K562 (cell line): ENCODE measurements around the gene C2orf92. TPM values are rescaled to one million over a fixed set of nuclear protein-coding genes. Genes with fewer than 3 reads are reported as not detected.

Experiments used
- ATAC-seq: fragments of 200-7000 bp; cut with Tn5 transposase; 3 replicates; pipeline ENCODE4 v1.9.1; 2020; ENCODE audit warnings: moderate library complexity
- Bru-seq: library from RNA; stranded (reverse); fragments of 400-500 nt; gene quantifications from one replicate; lab custom pipeline; 2021; lab: Mats Ljungman, UMichigan
- BruChase-seq, 2 experiments: library from RNA; stranded (reverse); fragments of 400-500 nt; gene quantifications; one replicate each; lab custom pipeline; 2021; lab: Mats Ljungman, UMichigan
- BruUV-seq: library from RNA; stranded (reverse); fragments of 400-500 nt; replicated peaks from 2 replicates; lab custom pipeline; 2021; lab: Mats Ljungman, UMichigan
- CTCF ChIA-PET: fragments of 300-600 bp; formaldehyde crosslinking; extraction: SDS; loops from one replicate; lab custom pipeline; 2021; ENCODE audit warnings: low intra/inter-chr PET ratio; lab: Yijun Ruan, JAX
- POLR2A ChIA-PET: fragments of 300-600, 350-650 bp; sonication (Branson Sonifier 250); formaldehyde crosslinking; extraction: SDS; loops from one replicate; lab custom pipeline; 2021; ENCODE audit warnings: antibody characterized with exemption, inconsistent platforms; lab: Yijun Ruan, JAX
- DNase-seq, 4 experiments: peaks; one replicate each; pipeline versions ENCODE4 v3.0.0 to v3.0.0-alpha.2; 2011 to 2018; ENCODE audit warnings: low spot score in 3 of 4, mixed read lengths in 3 of 4; ENCODE audit errors: extremely low read depth in 1 of 4
- FAIRE-seq: peaks from 2 replicates; lab custom pipeline; 2011; peaks lifted over from hg19 to GRCh38; lab: Jason Lieb, UNC
- H2AFZ ChIP-seq: 2 replicates; pipeline ENCODE4 v1.6.0; 2011; ENCODE audit warnings: low read depth, low read length, control low read depth, inconsistent platforms
- H3K27ac ChIP-seq: fragments of 200-600 bp; 3 replicates; pipeline ENCODE4 v1.8.0; 2011; ENCODE audit warnings: low read depth, mild to moderate bottlenecking, control low read depth, inconsistent platforms, low read length, moderate library complexity, mixed read lengths; ENCODE audit errors: extremely low read depth
- H3K27me3 ChIP-seq, 2 experiments: fragments of 300-600 bp in 1 of 2; 2 replicates in 1 of 2; 3 replicates in 1 of 2; pipeline versions ENCODE4 v1.6.0 to v1.8.0; 2011; ENCODE audit warnings: inconsistent platforms in 2 of 2, low read length in 2 of 2, mild to moderate bottlenecking in 1 of 2, mixed read lengths in 1 of 2, moderate library complexity in 1 of 2; ENCODE audit not compliant: control insufficient read depth in 2 of 2, insufficient read depth in 2 of 2
- H3K36me3 ChIP-seq: fragments of 300-600 bp; 3 replicates; pipeline ENCODE4 v1.8.0; 2011; ENCODE audit warnings: mild to moderate bottlenecking, low read length, inconsistent platforms; ENCODE audit not compliant: control insufficient read depth, insufficient read depth
- H3K4me1 ChIP-seq, 2 experiments: fragments of 200-600 bp in 1 of 2; replicated peaks in 1 of 2; 2 replicates in 1 of 2; 3 replicates in 1 of 2; pipeline versions ENCODE4 v1.5.1 to v1.8.0; 2011; ENCODE audit warnings: inconsistent platforms in 2 of 2, low read length in 2 of 2, mild to moderate bottlenecking in 1 of 2, mixed read lengths in 1 of 2, moderate library complexity in 1 of 2; ENCODE audit not compliant: control insufficient read depth in 2 of 2, insufficient read depth in 2 of 2
- H3K4me2 ChIP-seq: 2 replicates; pipeline ENCODE4 v1.6.1; 2011; ENCODE audit warnings: low read length, control low read depth, inconsistent platforms, mixed read lengths; ENCODE audit not compliant: insufficient read depth
- H3K4me3 ChIP-seq: fragments of 200-600 bp; sonication (generic), shearing (Covaris generic); 2 replicates; pipeline ENCODE4 v1.5.1; 2016; ENCODE audit warnings: control low read depth, inconsistent platforms
- H3K79me2 ChIP-seq: fragments of 200-600 bp; 3 replicates; pipeline ENCODE4 v1.8.0; 2011; ENCODE audit warnings: low read length, inconsistent platforms; ENCODE audit not compliant: control insufficient read depth, insufficient read depth
- H3K9ac ChIP-seq, 2 experiments: 2 replicates each; pipeline versions ENCODE4 v1.6.0 to v1.6.1; 2011; ENCODE audit warnings: low read depth in 2 of 2, low read length in 2 of 2, control low read depth in 1 of 2, inconsistent platforms in 1 of 2, mild to moderate bottlenecking in 1 of 2, mixed read lengths in 1 of 2; ENCODE audit not compliant: insufficient read depth in 1 of 2
- H3K9me1 ChIP-seq: one replicate; pipeline ENCODE4 v1.6.0; 2011; ENCODE audit warnings: inconsistent platforms, mild to moderate bottlenecking, low read length, moderate library complexity; ENCODE audit not compliant: control insufficient read depth, insufficient read depth
- H3K9me3 ChIP-seq: replicated peaks from 2 replicates; pipeline ENCODE4 v1.5.1; 2011; ENCODE audit warnings: low read depth, low read length, inconsistent platforms; ENCODE audit not compliant: control insufficient read depth, insufficient read depth
- H4K20me1 ChIP-seq: replicated peaks from 2 replicates; pipeline ENCODE4 v1.6.1; 2011; ENCODE audit warnings: low read length, inconsistent platforms, mixed read lengths; ENCODE audit not compliant: control insufficient read depth, insufficient read depth
- HMG20A ChIP-seq: fragments of 450-650 bp; formaldehyde crosslinking; conservative IDR thresholded peaks from 2 replicates; pipeline ENCODE4 v1.4.0; 2020; ENCODE audit warnings: mild to moderate bottlenecking, mixed read lengths
- ID3 ChIP-seq, 2 experiments: fragments of 250-450 bp in 1 of 2; fragments of 450-650 bp in 1 of 2; sonication (Bioruptor Pico) in 1 of 2; IDR thresholded peaks; 2 replicates each; pipeline versions ENCODE4 v1.6.1 to v1.8.0; 2016 to 2021; ENCODE audit warnings: mild to moderate bottlenecking in 2 of 2, moderate library complexity in 2 of 2, missing compliant biosample characterization in 1 of 2, missing genetic modification characterization in 1 of 2
- MAFF ChIP-seq: IDR thresholded peaks from 2 replicates; pipeline ENCODE4 v1.6.1; 2012; ENCODE audit warnings: low read length, improper control_type of control experiment
- MAZ ChIP-seq, 2 experiments: fragments of 450-650 bp in 1 of 2; sonication (generic) in 1 of 2; formaldehyde crosslinking; IDR thresholded peaks in 1 of 2; conservative IDR thresholded peaks in 1 of 2; 2 replicates each; pipeline versions ENCODE4 v1.4.0 to v1.5.0; 2020; ENCODE audit warnings: mild to moderate bottlenecking in 1 of 2, missing genetic modification reagents in 1 of 2
- MBD2 ChIP-seq: sonication (generic); IDR thresholded peaks from 2 replicates; pipeline ENCODE4 v1.6.1; 2016; ENCODE audit warnings: low read depth, borderline replicate concordance
- MIER1 ChIP-seq: fragments of 450-650 bp; IDR thresholded peaks from 2 replicates; pipeline ENCODE4 v1.6.1; 2016; ENCODE audit warnings: antibody characterized with exemption, mild to moderate bottlenecking, low read depth
- MTA2 ChIP-seq: fragments of 450-650 bp; IDR thresholded peaks from 2 replicates; pipeline ENCODE4 v1.6.1; 2016; ENCODE audit warnings: low read depth
- PML ChIP-seq: IDR thresholded peaks from 2 replicates; pipeline ENCODE4 v1.6.1; 2012; ENCODE audit warnings: low read length, inconsistent platforms
- RBFOX2 ChIP-seq: fragments of 200-400 bp; formaldehyde crosslinking; IDR thresholded peaks from 2 replicates; pipeline ENCODE4 v1.6.1; 2017; ENCODE audit warnings: low read depth, mild to moderate bottlenecking, low read length, moderate library complexity
- RBM34 ChIP-seq: fragments of 200-400 bp; formaldehyde crosslinking; IDR thresholded peaks from 2 replicates; pipeline ENCODE4 v1.6.1; 2018; ENCODE audit warnings: low read length, borderline replicate concordance; ENCODE audit not compliant: insufficient read depth
- TARDBP ChIP-seq: fragments of 450-650 bp; IDR thresholded peaks from 2 replicates; pipeline ENCODE4 v1.6.1; 2016
- TGIF2 ChIP-seq: sonication (generic); formaldehyde crosslinking; IDR thresholded peaks from 2 replicates; pipeline ENCODE4 v1.8.1; 2022; ENCODE audit warnings: mild to moderate bottlenecking, missing genetic modification reagents, moderate library complexity
- ZBTB8A ChIP-seq: fragments of 450-650 bp; IDR thresholded peaks from 2 replicates; pipeline ENCODE4 v1.6.1; 2018; ENCODE audit warnings: mild to moderate bottlenecking, moderate library complexity; ENCODE audit not compliant: partially characterized antibody
- ZNF518B ChIP-seq: fragments of 250-450 bp; sonication (Bioruptor Pico); IDR thresholded peaks from 2 replicates; pipeline ENCODE4 v1.5.0; 2021; ENCODE audit warnings: mild to moderate bottlenecking, moderate library complexity
- WGBS: fragments of 100-300 bp; shearing (Covaris generic); methylation state at CpG from one replicate; pipeline ENCODE4 v1.1.6; 2016; ENCODE audit warnings: low coverage, mixed read lengths; ENCODE audit not compliant: insufficient coverage; ENCODE audit errors: missing lambda C conversion rate; 5-methylcytosine and 5-hydroxymethylcytosine counted together
- in situ Hi-C: fragments of 300-500 bp; cut with MboI; formaldehyde crosslinking; loops from 4 replicates; pipeline ENCODE4 v1.15.0; 2018; ENCODE audit warnings: inconsistent platforms, mixed read lengths
- intact Hi-C: fragments of 100-400 bp; cut with micrococcal nuclease; formaldehyde crosslinking; loops from 2 replicates; pipeline ENCODE4 v1.14.2; 2022
- long read RNA-seq, 3 experiments: library from polyadenylated mRNA in 2 of 3; library from RNA in 1 of 3; unstranded in 2 of 3; stranded (forward) in 1 of 3; transcript quantifications; one replicate each; pipeline ENCODE4 v2.0.0, GENCODE V29; 2019 to 2022
- polyA minus RNA-seq, 3 experiments: library from RNA; depleted of rRNA, polyadenylated mRNA; stranded (reverse); fragments of >200 nt; gene quantifications; 2 replicates each; pipeline ENCODE4 v1.2.3, GENCODE V29; 2011
- polyA plus RNA-seq, 8 experiments: library from polyadenylated mRNA; depleted of rRNA in 4 of 8; stranded (reverse) in 5 of 8; unstranded in 3 of 8; fragments of >200 nt; fragmentation: Nextera tagmentation in 2 of 8; fragmentation: Illumina TruSeq in 1 of 8; extraction: Ambion mirVana in 2 of 8; extraction: Trizol in 1 of 8; gene quantifications; 2 replicates each; pipeline versions ENCODE4 v1.2.1 to v1.2.3, GENCODE V29; 2011 to 2014; ENCODE audit warnings: inconsistent platforms in 1 of 8, missing spikeins in 1 of 8
- total RNA-seq, 7 experiments: library from RNA; depleted of rRNA in 6 of 7; stranded (reverse); fragments of >200 nt in 6 of 7; fragmentation: Illumina TruSeq in 2 of 7; extraction: Trizol in 2 of 7; gene quantifications; 2 replicates each; pipeline versions ENCODE4 v1.2.1 to v1.2.3, GENCODE V29; 2011 to 2021; ENCODE audit warnings: low replicate concordance in 1 of 7

C2orf92 gene
- total RNA-seq (2011; cell fraction: chromatin; rRNA removed; ENCODE audit: low replicate concordance): 36.2 and 42.2 TPM in 2 replicates
- total RNA-seq (2011; cell fraction: nucleolus; rRNA removed): 17.0 and 25.8 TPM in 2 replicates
- 19.2 and 23.9 TPM in 2 replicates for total RNA-seq (2011; cell fraction: nucleoplasm; rRNA removed)
- 2.2 TPM in 2 replicates for total RNA-seq (2014; rRNA removed)
- 3.6 and 5.0 TPM in 2 replicates for total RNA-seq (2014; rRNA removed; fragmentation: Illumina TruSeq; extraction: Trizol)
- total RNA-seq (2015; rRNA removed; fragmentation: Illumina TruSeq; extraction: Trizol): 6.7 and 6.8 TPM in 2 replicates
- 4.0 and 4.5 TPM in 2 replicates for total RNA-seq (2021)
- 6.1 and 7.1 TPM in 2 replicates for polyA plus RNA-seq (2011; rRNA removed)
- 1.4 and 2.2 TPM in 2 replicates for polyA plus RNA-seq (2011; cell fraction: cytosol; rRNA removed)
- 22.7 and 23.4 TPM in 2 replicates for polyA plus RNA-seq (2011; cell fraction: nucleus; rRNA removed)
- polyA plus RNA-seq (2012): 5.3 and 10.9 TPM in 2 replicates
- 3.4 and 4.0 TPM in 2 replicates for polyA plus RNA-seq (2014; fragmentation: Illumina TruSeq; extraction: Trizol)
- 1 to 10 TPM in 1 of 2 experiments, under 1 TPM in 1; 0.65 to 1.2 TPM for polyA plus RNA-seq (2014; fragmentation: Nextera tagmentation; extraction: Ambion mirVana)
- 4.2 and 6.0 TPM in 2 replicates for polyA plus RNA-seq (2014; rRNA removed)
- 11.2 and 14.2 TPM in 2 replicates for polyA minus RNA-seq (2011; rRNA and poly(A)+ RNA removed)
- 1.4 and 2.4 TPM in 2 replicates for polyA minus RNA-seq (2011; cell fraction: cytosol; rRNA and poly(A)+ RNA removed)
- 9.6 and 20.2 TPM in 2 replicates for polyA minus RNA-seq (2011; cell fraction: nucleus; rRNA and poly(A)+ RNA removed)
- Bru-seq, nascent RNA: percentile 36 among the genes with signal in this experiment
- BruChase-seq, experiment 1, labeled RNA remaining after a 2-hour chase: percentile 37 among the genes with signal in this experiment
- percentile 31 among the genes with signal in this experiment for BruChase-seq, experiment 2, labeled RNA remaining after a 6-hour chase
- long read RNA-seq, experiment 1, partial matches to known transcripts: 0 of 2 reads
- long read RNA-seq, experiment 1, other reads (novel, unspliced or antisense): 2 of 2 reads
- long read RNA-seq, experiment 2: 0 reads
- long read RNA-seq, experiment 3: 0 reads

- no peaks in the 10 kb centered on the region for H3K9me3 ChIP-seq
- TF ChIP-seq PML (no peak), HMG20A (CRISPR knock-in tag) (no peak), MBD2 (no peak), TARDBP (no peak), ID3 (CRISPR knock-in tag; IDR thresholded peaks at IDR 0.05) (no peak), ID3 (tag; IDR thresholded peaks at IDR 0.05) (no peak), MTA2 (no peak), ZBTB8A (no peak), MIER1 (no peak), RBM34 (no peak), MAZ (CRISPR knock-in tag; conservative IDR thresholded peaks at IDR 0.05 in 1 of 2, IDR thresholded peaks at IDR 0.05 in 1 of 2) (no peak), ZNF518B (no peak), RBFOX2 (no peak), MAFF (no peak), TGIF2 (CRISPR knock-in tag) (no peak)
Measured at GRCh38 chr2:97669448-97669847, at the start of gene C2orf92. TSS of gene C2orf92 (plus strand) at chr2:97669713. CDS start at chr2:97669789, 76 bp downstream.

More at GRCh38 chr2:97669448-97669847, at the start of gene C2orf92:
- no peak within 1 kb of the TSS for H3K9ac ChIP-seq
- ATAC-seq: no peak
- in situ Hi-C loops: no loop called here
- FAIRE-seq: no peak
- no peaks in the 10 kb centered on the region for H4K20me1 ChIP-seq
- CTCF ChIA-PET: no interaction called here
- no peaks in the 10 kb centered on the region for H3K9me1 ChIP-seq
- peaks cover 11 to 24% of the 10 kb centered on the region in 2 experiments for H3K4me1 ChIP-seq
- no peak within 1 kb of the TSS for H2AFZ ChIP-seq
- no peak within 1 kb of the TSS for H3K4me3 ChIP-seq
- H3K36me3 ChIP-seq: no peaks in the 10 kb centered on the region
- 75% methylated on average over 6 of the region's 6 CpGs for WGBS
- no TSS peak for BruUV-seq
- DNase-seq: no peak
- H3K4me2 ChIP-seq: no peak within 1 kb of the TSS
- no peak within 1 kb of the TSS for H3K27ac ChIP-seq
- H3K79me2 ChIP-seq: peaks cover 7% of the 10 kb centered on the region; the same call in 2 of the 3 replicates
- intact Hi-C loops: no loop called here
- POLR2A ChIA-PET: interaction anchor here (1.3 kb wide), 1 partner anchor 15 kb away, joined by 4 read pairs; no protein-coding TSS in a partner anchor
- H3K27me3 ChIP-seq: no peaks in the 10 kb centered on the region
